ENCODE results near the gene RHD.
"Not testable (repeated sequence)": the region's sequence is repeated elsewhere in the genome, so short reads cannot be mapped to it uniquely, and the experiment has no call there.

RHD gene
- 0 to 2.5 (median 0) reads per million in 17 experiments for total RNA-seq

GRCh38 chr1:25272238-25272637 lies at the start of gene RHD:
RHD (plus strand) TSS chr1:25272509; CDS start chr1:25272548, 39 bp downstream.
- DNase-seq = not testable (repeated sequence)

- DNase-seq = no peak
Measured at GRCh38 chr1:25222606-25223005, 49.7 kb upstream of the RHD start.

- DNase-seq = no peak
Measured at GRCh38 chr1:25223471-25223870, 48.8 kb upstream of the RHD start.

GRCh38 chr1:25232027-25232865 lies 40.1 kb upstream of the RHD start, which contains the start of gene SYF2:
SYF2 (minus strand) TSS chr1:25232502; CDS start chr1:25232467, 35 bp downstream.
- DNase-seq = peak; percentile 93 to 97 (median 96)

- peak; percentile 93 to 96 (median 96) for DNase-seq
Measured at GRCh38 chr1:25232866-25233784, 39.2 kb upstream of the RHD start.

GRCh38 chr1:25235411-25235810 lies 36.9 kb upstream of the RHD start:
- DNase-seq = not testable (repeated sequence)

- not testable (repeated sequence) for DNase-seq
Measured at GRCh38 chr1:25236261-25236660, 36.0 kb upstream of the RHD start.

- DNase-seq = no peak
Measured at GRCh38 chr1:25238046-25238445, 34.3 kb upstream of the RHD start.

GRCh38 chr1:25239681-25240541 lies 32.4 kb upstream of the RHD start:
- peak; percentile 92 to 95 (median 92) for DNase-seq

- DNase-seq = no peak
Measured at GRCh38 chr1:25243907-25244306, 28.4 kb upstream of the RHD start.

- DNase-seq = no peak
Measured at GRCh38 chr1:25245393-25245792, 26.9 kb upstream of the RHD start.

GRCh38 chr1:25245809-25246599 lies 26.3 kb upstream of the RHD start:
- DNase-seq = peak in 3 of 4 experiments; percentile 33 to 37 (median 36)

- DNase-seq = peak; percentile 8 to 49 (median 30)
Measured at GRCh38 chr1:25246600-25247023, 25.7 kb upstream of the RHD start.

- DNase-seq = peak; percentile 100
Measured at GRCh38 chr1:25247024-25247828, 25.1 kb upstream of the RHD start, which contains the start of gene RSRP1. RSRP1 (minus strand) TSS chr1:25247454; CDS start chr1:25246963, 491 bp downstream.

GRCh38 chr1:25247829-25248754 lies 24.2 kb upstream of the RHD start:
- DNase-seq = no peak

GRCh38 chr1:25253911-25254310 lies 18.4 kb upstream of the RHD start:
- DNase-seq = no peak

- DNase-seq = no peak
Measured at GRCh38 chr1:25255706-25256577, 16.4 kb upstream of the RHD start.

GRCh38 chr1:25256578-25256965 lies 15.7 kb upstream of the RHD start:
- DNase-seq = no peak
